Ishikawa (cell line): ENCODE data around the gene OGDHL.

Experiments
- CEBPB ChIP-seq: IDR thresholded peaks from 2 replicates; pipeline ENCODE4 v1.6.1; 2012
- EGR1 ChIP-seq: IDR thresholded peaks from 2 replicates; pipeline ENCODE4 v1.6.1; 2012
- RAD21 ChIP-seq: IDR thresholded peaks from 2 replicates; pipeline ENCODE4 v1.6.1; 2012; ENCODE audit warnings: low read depth
- TAF1 ChIP-seq: IDR thresholded peaks from 2 replicates; pipeline ENCODE4 v1.6.1; 2012; ENCODE audit warnings: low read depth, mild to moderate bottlenecking
- TEAD4 ChIP-seq: IDR thresholded peaks from 2 replicates; pipeline ENCODE4 v1.6.1; 2012
- ZBTB7A ChIP-seq: IDR thresholded peaks from 2 replicates; pipeline ENCODE4 v1.6.1; 2012; ENCODE audit warnings: low read depth

- TF ChIP-seq TAF1 (no peak), CEBPB (no peak), TEAD4 (no peak), ZBTB7A (no peak), RAD21 (no peak), EGR1 (no peak)
Observed at GRCh38 chr10:49738616-49739360, 23.3 kb downstream of the OGDHL start.
